ENCODE data around the gene GABRR3. TPM values are rescaled to one million over a fixed set of nuclear protein-coding genes. Genes with fewer than 3 reads are reported as not detected.

The GABRR3 gene
- total RNA-seq, 4 donors from 2014 or later: not detected

DNA sequence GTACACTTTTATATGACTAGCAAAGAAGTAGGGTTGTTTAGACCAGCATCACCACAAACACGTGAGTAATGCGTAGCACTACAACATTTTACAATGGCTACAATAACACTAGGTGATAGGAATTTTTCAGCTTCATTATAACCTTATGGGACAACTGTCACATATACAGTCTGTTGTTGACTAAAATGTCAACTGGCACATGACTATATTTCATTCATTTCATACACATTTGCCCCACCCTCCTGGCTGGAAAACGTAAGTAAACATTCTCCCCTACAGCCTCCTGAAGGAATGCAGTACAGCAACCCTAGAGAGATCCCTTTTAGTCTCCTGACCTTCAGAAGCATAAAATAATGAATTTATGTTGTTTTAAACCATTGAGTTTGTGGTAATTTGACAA is 79.1 kb downstream of the GABRR3 start:
- Histone ChIP-seq H3K4me1 (peaks cover 0 to 42% (median 0%) of the 10 kb centered on the region in 3 donors), H3K36me3 (peaks cover 0 to 93% (median 12%) of the 10 kb centered on the region in 3 donors), H3K9me3 (no peaks in the 10 kb centered on the region), H3K27ac (no peak overlapping the region), H3K4me3 (no peak overlapping the region), H3K27me3 (no peaks in the 10 kb centered on the region)
- intact Hi-C loops (cut with DNase I): no loop called here
- TF ChIP-seq POLR2A (IDR thresholded peaks at IDR 0.05): no peak
- WGBS, 2 donors: 83 to 84% methylated on average over 3 of the region's 3 CpGs
- DNase-seq: no peak

DNA sequence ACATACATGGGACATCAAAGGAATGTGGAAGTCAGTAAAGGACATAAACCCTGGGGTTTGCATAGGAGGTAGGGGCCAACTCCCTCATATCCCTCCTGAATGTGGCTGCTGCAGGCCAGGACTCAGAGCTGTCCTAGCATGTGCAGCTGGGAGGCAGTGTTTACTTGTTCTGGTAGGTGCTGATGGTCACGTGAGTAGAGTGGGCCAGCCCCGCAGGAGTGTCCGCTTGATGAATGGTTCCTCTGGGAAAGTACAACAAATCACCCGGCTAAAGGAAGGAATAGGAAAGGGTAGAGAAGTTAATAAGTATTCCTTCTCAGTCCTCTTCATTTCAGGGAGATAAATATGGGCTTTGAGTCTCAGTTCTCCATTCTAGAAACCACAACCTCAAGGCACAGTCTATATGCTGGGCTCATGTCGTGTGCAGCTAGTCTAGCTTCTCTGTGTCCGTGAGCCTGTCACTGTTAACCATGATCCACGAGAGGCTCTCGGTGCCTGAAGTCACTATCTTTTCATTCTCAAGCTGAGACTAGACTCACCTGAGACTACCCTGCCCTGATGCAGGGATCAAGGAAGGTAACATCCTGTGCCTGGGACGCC is 80.8 kb downstream of the GABRR3 start:
- H3K4me1 ChIP-seq: peaks cover 0 to 39% (median 0%) of the 10 kb centered on the region in 3 donors
- peaks cover 0 to 93% (median 12%) of the 10 kb centered on the region in 3 donors for H3K36me3 ChIP-seq
- no peak for DNase-seq
- H3K4me3 ChIP-seq: no peak overlapping the region
- TF ChIP-seq, protein P1, sequence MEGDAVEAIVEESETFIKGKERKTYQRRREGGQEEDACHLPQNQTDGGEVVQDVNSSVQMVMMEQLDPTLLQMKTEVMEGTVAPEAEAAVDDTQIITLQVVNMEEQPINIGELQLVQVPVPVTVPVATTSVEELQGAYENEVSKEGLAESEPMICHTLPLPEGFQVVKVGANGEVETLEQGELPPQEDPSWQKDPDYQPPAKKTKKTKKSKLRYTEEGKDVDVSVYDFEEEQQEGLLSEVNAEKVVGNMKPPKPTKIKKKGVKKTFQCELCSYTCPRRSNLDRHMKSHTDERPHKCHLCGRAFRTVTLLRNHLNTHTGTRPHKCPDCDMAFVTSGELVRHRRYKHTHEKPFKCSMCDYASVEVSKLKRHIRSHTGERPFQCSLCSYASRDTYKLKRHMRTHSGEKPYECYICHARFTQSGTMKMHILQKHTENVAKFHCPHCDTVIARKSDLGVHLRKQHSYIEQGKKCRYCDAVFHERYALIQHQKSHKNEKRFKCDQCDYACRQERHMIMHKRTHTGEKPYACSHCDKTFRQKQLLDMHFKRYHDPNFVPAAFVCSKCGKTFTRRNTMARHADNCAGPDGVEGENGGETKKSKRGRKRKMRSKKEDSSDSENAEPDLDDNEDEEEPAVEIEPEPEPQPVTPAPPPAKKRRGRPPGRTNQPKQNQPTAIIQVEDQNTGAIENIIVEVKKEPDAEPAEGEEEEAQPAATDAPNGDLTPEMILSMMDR (IDR thresholded peaks at IDR 0.05): no peak
- no peak for TF ChIP-seq POLR2A (IDR thresholded peaks at IDR 0.05)
- H3K27me3 ChIP-seq: no peaks in the 10 kb centered on the region
- 88 to 90% methylated on average over 8 of the region's 9 CpGs for WGBS, 2 donors
- no peaks in the 10 kb centered on the region for H3K9me3 ChIP-seq
- intact Hi-C loops (cut with DNase I): no loop called here
- H3K27ac ChIP-seq: peak overlapping the region in 2 of 4 donors; percentile 26 to 36

DNA sequence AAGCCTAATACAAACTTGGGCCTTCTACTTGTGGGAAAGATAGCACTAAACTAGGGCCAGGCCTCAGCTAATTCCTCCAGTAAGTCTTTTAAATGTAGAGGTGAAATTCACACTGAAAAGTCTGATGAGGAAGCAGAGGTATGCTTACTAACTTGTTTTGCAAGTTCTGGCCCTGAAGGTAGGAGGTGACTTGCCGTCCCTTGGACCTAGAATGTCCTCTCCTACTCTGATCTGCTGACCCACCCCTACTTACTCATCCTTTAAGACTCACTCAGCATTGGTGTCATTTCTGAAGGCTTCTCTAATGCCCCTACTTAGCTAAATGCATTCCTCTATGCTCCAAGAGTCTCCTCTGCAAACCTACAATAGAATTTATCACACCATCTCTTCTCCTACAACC is 82.2 kb downstream of the GABRR3 start:
- H3K4me1 ChIP-seq: peaks cover 0 to 28% (median 0%) of the 10 kb centered on the region in 3 donors
- WGBS, 2 donors: 33 to 53% methylated on average over 1 of the region's 1 CpG
- H3K36me3 ChIP-seq: peaks cover 0 to 93% (median 7%) of the 10 kb centered on the region in 3 donors
- no peaks in the 10 kb centered on the region for H3K27me3 ChIP-seq
- H3K9me3 ChIP-seq: no peaks in the 10 kb centered on the region
- no peak for DNase-seq
- intact Hi-C loops (cut with DNase I): no loop called here
- H3K27ac ChIP-seq: peak overlapping the region; percentile 18 to 78 (median 70)
- H3K4me3 ChIP-seq: no peak overlapping the region
- no peak for TF ChIP-seq POLR2A (IDR thresholded peaks at IDR 0.05)
- TF ChIP-seq, protein P1 (IDR thresholded peaks at IDR 0.05): no peak

GRCh38 chr3:97952280-97952679 is 82.8 kb downstream of the GABRR3 start:
- H3K27ac ChIP-seq: peak overlapping the region; percentile 18 to 78 (median 70)
- no peak overlapping the region for H3K4me3 ChIP-seq
- WGBS, 2 donors: 68 to 89% methylated on average over 3 of the region's 3 CpGs
- no peak for TF ChIP-seq POLR2A (IDR thresholded peaks at IDR 0.05)
- TF ChIP-seq, protein P1 (IDR thresholded peaks at IDR 0.05): no peak
- no peaks in the 10 kb centered on the region for H3K9me3 ChIP-seq
- intact Hi-C loops (cut with DNase I): no loop called here
- H3K36me3 ChIP-seq: peaks cover 0 to 93% (median 7%) of the 10 kb centered on the region in 3 donors
- no peaks in the 10 kb centered on the region for H3K27me3 ChIP-seq
- H3K4me1 ChIP-seq: peaks cover 0 to 22% (median 0%) of the 10 kb centered on the region in 3 donors
- no peak for DNase-seq

DNA sequence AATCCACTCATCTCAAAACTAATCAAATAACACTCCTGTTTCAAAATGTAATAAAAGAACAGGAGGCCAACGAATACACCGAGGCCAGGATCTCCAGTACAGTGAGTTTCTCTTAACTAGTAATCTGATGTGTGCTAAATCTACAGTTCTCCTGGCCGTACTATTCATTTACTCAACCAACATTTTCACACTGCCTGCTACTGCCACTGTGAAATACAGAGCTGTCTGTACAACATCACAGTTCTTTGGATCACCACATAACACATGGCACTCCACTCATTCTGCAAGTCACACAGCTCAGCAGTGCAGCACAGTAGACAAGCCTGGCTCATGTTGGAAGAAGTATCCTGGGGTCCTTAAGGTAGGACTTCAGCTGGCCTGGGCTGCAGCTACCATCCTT is 84.8 kb downstream of the GABRR3 start:
- intact Hi-C loops (cut with DNase I): no loop called here
- WGBS, 2 donors: 64 to 82% methylated on average over 3 of the region's 3 CpGs
- Histone ChIP-seq H3K27ac (no peak overlapping the region), H3K4me1 (peaks cover 0 to 20% (median 0%) of the 10 kb centered on the region in 3 donors), H3K36me3 (peaks cover 0 to 100% (median 7%) of the 10 kb centered on the region in 3 donors), H3K4me3 (no peak overlapping the region), H3K27me3 (no peaks in the 10 kb centered on the region), H3K9me3 (no peaks in the 10 kb centered on the region)
- no peak for TF ChIP-seq POLR2A (IDR thresholded peaks at IDR 0.05)
- TF ChIP-seq, protein P1 (IDR thresholded peaks at IDR 0.05): no peak
- no peak for DNase-seq

Data from esophagus squamous epithelium (tissue), 5 donors.